Measurements from ENCODE around the gene CHMP4B. TPM values are rescaled to one million over a fixed set of nuclear protein-coding genes. Genes with fewer than 3 reads are reported as not detected.

Gene CHMP4B
- polyA plus RNA-seq, 1 of the 3 experiments (the other 2 are of a cell fraction) = 123 TPM

DNA sequence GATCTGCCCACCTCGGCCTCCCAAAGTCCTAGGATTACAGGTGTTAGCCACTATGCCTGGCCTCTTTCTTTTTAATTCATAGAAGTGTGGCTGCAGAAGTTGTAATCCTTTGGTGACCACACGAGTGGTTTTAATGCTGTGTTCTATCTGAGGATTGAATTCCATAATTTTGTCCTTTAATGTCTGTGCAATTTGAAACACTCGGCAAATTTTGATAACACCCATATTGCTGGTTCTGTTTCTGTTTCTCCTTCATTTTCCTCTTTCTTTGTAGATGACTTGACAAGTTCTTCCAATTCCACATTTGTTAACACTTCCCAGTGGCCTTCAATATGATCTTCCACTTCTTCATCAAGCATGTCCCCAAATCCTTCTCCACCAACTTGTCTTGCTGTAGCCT is 2.8 kb upstream of the CHMP4B start (continued):
- TF ChIP-seq, protein P1, sequence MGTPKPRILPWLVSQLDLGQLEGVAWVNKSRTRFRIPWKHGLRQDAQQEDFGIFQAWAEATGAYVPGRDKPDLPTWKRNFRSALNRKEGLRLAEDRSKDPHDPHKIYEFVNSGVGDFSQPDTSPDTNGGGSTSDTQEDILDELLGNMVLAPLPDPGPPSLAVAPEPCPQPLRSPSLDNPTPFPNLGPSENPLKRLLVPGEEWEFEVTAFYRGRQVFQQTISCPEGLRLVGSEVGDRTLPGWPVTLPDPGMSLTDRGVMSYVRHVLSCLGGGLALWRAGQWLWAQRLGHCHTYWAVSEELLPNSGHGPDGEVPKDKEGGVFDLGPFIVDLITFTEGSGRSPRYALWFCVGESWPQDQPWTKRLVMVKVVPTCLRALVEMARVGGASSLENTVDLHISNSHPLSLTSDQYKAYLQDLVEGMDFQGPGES (IDR thresholded peaks at IDR 0.05; ENCODE audit: low read depth, low read length) = no peak
- no peak for TF ChIP-seq FOXJ3 (CRISPR knock-in tag; IDR thresholded peaks at IDR 0.05)

DNA sequence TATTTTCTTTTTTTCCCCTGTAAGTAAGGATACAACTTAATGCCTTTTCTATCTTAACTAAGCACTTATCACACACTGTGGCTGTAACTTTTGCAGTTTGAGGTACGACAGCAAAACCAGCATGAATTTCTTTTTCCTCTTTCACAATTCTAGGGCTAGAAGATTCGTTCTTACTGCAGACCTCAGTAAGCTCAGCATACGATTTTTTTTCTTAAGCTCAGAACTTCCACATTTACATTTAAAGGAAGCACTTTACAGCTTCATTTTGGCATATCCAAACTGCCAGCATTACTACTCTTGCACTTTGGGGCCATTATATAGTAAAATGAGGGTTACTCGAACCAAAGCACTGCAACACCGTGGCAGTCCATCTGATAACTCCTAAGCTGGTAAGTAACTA is 889 bp upstream of the CHMP4B start:
- no peak for DNase-seq
- Histone ChIP-seq H3K4me3 (ENCODE audit: low read depth in 2 of 2, low read length in 1 of 2) (no peak overlapping the region), H3K4me1 (ENCODE audit: control insufficient read depth in 1 of 2, insufficient read depth in 2 of 2, low read depth in 1 of 2, low read length in 1 of 2) (peaks cover 7 to 16% of the 10 kb centered on the region in 2 experiments; a peak in 2 of 4 replicates), H3F3A (replicated peaks; ENCODE audit: insufficient read depth) (peaks cover 16% of the 10 kb centered on the region), H3K9me2 (no peaks in the 10 kb centered on the region), H3K27ac (ENCODE audit: low read depth in 2 of 2, low read length in 1 of 2) (no peak overlapping the region), H2AFZ (ENCODE audit: low read depth) (peak overlapping the region; percentile 61), H4K20me1 (ENCODE audit: insufficient read depth) (peaks cover 29% of the 10 kb centered on the region), H3K27me3 (ENCODE audit: insufficient read depth) (no peaks in the 10 kb centered on the region), H3K9ac (no peak overlapping the region), H3K79me2 (ENCODE audit: insufficient read depth) (peaks cover 40% of the 10 kb centered on the region), H3K9me3 (no peaks in the 10 kb centered on the region), H3K36me3 (replicated peaks in 1 of 2; ENCODE audit: control insufficient read depth in 1 of 2, insufficient read depth in 2 of 2, low read length in 1 of 2) (no peaks in the 10 kb centered on the region), H3K4me2 (no peak overlapping the region)
- CTCF ChIA-PET = interaction anchor here (0.7 to 2.0 kb wide), 4 partner anchors 9 to 29 kb away, joined by 3 to 6 read pairs (median 4); no protein-coding TSS in a partner anchor
- POLR2A ChIA-PET = no interaction called here
- 24% methylated on average over 5 of the region's 5 CpGs for WGBS (ENCODE audit: low lambda C conversion rate)
- TF ChIP-seq TAF1 (IDR thresholded peaks at IDR 0.05; ENCODE audit: borderline replicate concordance, low read depth, low read length) = no peak
- TF ChIP-seq, protein P2, sequence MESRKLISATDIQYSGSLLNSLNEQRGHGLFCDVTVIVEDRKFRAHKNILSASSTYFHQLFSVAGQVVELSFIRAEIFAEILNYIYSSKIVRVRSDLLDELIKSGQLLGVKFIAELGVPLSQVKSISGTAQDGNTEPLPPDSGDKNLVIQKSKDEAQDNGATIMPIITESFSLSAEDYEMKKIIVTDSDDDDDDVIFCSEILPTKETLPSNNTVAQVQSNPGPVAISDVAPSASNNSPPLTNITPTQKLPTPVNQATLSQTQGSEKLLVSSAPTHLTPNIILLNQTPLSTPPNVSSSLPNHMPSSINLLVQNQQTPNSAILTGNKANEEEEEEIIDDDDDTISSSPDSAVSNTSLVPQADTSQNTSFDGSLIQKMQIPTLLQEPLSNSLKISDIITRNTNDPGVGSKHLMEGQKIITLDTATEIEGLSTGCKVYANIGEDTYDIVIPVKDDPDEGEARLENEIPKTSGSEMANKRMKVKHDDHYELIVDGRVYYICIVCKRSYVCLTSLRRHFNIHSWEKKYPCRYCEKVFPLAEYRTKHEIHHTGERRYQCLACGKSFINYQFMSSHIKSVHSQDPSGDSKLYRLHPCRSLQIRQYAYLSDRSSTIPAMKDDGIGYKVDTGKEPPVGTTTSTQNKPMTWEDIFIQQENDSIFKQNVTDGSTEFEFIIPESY (IDR thresholded peaks at IDR 0.05; ENCODE audit: borderline replicate concordance, low read depth) = no peak
- no peak for TF ChIP-seq FOXJ3 (CRISPR knock-in tag; IDR thresholded peaks at IDR 0.05)
- TF ChIP-seq ELF1 (IDR thresholded peaks at IDR 0.05) = no peak
- TF ChIP-seq POLR2AphosphoS5 (IDR thresholded peaks at IDR 0.05; ENCODE audit: low read depth, low read length) = no peak
- TF ChIP-seq, protein P3, sequence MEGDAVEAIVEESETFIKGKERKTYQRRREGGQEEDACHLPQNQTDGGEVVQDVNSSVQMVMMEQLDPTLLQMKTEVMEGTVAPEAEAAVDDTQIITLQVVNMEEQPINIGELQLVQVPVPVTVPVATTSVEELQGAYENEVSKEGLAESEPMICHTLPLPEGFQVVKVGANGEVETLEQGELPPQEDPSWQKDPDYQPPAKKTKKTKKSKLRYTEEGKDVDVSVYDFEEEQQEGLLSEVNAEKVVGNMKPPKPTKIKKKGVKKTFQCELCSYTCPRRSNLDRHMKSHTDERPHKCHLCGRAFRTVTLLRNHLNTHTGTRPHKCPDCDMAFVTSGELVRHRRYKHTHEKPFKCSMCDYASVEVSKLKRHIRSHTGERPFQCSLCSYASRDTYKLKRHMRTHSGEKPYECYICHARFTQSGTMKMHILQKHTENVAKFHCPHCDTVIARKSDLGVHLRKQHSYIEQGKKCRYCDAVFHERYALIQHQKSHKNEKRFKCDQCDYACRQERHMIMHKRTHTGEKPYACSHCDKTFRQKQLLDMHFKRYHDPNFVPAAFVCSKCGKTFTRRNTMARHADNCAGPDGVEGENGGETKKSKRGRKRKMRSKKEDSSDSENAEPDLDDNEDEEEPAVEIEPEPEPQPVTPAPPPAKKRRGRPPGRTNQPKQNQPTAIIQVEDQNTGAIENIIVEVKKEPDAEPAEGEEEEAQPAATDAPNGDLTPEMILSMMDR (IDR thresholded peaks at IDR 0.05) = no peak
- no peak for TF ChIP-seq RFX5 (IDR thresholded peaks at IDR 0.05; ENCODE audit: low read length)
- TF ChIP-seq, protein P4, sequence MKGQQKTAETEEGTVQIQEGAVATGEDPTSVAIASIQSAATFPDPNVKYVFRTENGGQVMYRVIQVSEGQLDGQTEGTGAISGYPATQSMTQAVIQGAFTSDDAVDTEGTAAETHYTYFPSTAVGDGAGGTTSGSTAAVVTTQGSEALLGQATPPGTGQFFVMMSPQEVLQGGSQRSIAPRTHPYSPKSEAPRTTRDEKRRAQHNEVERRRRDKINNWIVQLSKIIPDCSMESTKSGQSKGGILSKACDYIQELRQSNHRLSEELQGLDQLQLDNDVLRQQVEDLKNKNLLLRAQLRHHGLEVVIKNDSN (IDR thresholded peaks at IDR 0.05; ENCODE audit: borderline replicate concordance, low read depth) = no peak
- TF ChIP-seq NRF1 (IDR thresholded peaks at IDR 0.05; ENCODE audit: low read depth, low read length) = no peak
- no peak for TF ChIP-seq EZH2phosphoT487 (IDR thresholded peaks at IDR 0.05; ENCODE audit: borderline replicate concordance, low read depth)
- TF ChIP-seq YY1 (IDR thresholded peaks at IDR 0.05; ENCODE audit: low read depth) = no peak
- TF ChIP-seq GATA2 (CRISPR knock-in tag; IDR thresholded peaks at IDR 0.05) = no peak
- TF ChIP-seq FOSL2 (IDR thresholded peaks at IDR 0.05; ENCODE audit: borderline replicate concordance, low read depth) = no peak
- TF ChIP-seq, protein P5, sequence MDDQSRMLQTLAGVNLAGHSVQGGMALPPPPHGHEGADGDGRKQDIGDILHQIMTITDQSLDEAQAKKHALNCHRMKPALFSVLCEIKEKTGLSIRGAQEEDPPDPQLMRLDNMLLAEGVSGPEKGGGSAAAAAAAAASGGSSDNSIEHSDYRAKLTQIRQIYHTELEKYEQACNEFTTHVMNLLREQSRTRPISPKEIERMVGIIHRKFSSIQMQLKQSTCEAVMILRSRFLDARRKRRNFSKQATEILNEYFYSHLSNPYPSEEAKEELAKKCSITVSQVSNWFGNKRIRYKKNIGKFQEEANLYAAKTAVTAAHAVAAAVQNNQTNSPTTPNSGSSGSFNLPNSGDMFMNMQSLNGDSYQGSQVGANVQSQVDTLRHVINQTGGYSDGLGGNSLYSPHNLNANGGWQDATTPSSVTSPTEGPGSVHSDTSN (IDR thresholded peaks at IDR 0.05) = no peak
- TF ChIP-seq TEAD4 (IDR thresholded peaks at IDR 0.05; ENCODE audit: borderline replicate concordance, insufficient read depth) = no peak
- TF ChIP-seq, protein P6, sequence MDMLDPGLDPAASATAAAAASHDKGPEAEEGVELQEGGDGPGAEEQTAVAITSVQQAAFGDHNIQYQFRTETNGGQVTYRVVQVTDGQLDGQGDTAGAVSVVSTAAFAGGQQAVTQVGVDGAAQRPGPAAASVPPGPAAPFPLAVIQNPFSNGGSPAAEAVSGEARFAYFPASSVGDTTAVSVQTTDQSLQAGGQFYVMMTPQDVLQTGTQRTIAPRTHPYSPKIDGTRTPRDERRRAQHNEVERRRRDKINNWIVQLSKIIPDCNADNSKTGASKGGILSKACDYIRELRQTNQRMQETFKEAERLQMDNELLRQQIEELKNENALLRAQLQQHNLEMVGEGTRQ (IDR thresholded peaks at IDR 0.05; ENCODE audit: borderline replicate concordance, low read depth, low read length) = no peak
- TF ChIP-seq FOXM1 (IDR thresholded peaks at IDR 0.05; ENCODE audit: low read depth) = no peak

All from SK-N-SH (cell line).